CD14-positive monocyte (primary cell): ENCODE results near the gene CD93. TPM values are rescaled to one million over a fixed set of nuclear protein-coding genes. Genes with fewer than 3 reads are reported as not detected.
A peak's percentile ranks its signal among the peaks of the same experiment; 100 is the strongest.

Experiments used
- DNase-seq, 3 donors: peaks; one replicate each; pipeline ENCODE4 v3.0.0-alpha.2; 2011 to 2022
- H2AFZ ChIP-seq: 2 replicates; pipeline ENCODE4 v1.6.0; 2012; ENCODE audit warnings: mild to moderate bottlenecking, low read depth, low read length, inconsistent platforms; ENCODE audit not compliant: insufficient read depth, poor library complexity, severe bottlenecking
- H3K27ac ChIP-seq, 2 donors: 1 replicate in 1 of 2; 2 replicates in 1 of 2; pipeline ENCODE4 v1.5.1; 2012 to 2013; ENCODE audit warnings: low read length in 2 of 2, control low read depth in 1 of 2, inconsistent platforms in 1 of 2, low read depth in 1 of 2, mild to moderate bottlenecking in 1 of 2
- H3K27me3 ChIP-seq, 2 donors: one replicate each; pipeline versions ENCODE4 v1.6.0 to v1.6.1; 2011 to 2013; ENCODE audit warnings: low read length in 2 of 2; ENCODE audit not compliant: control insufficient read depth in 2 of 2, insufficient read depth in 2 of 2
- H3K36me3 ChIP-seq, 2 donors: replicated peaks in 1 of 2; 1 replicate in 1 of 2; 2 replicates in 1 of 2; pipeline versions ENCODE4 v1.5.1 to v1.6.1; 2012 to 2013; ENCODE audit warnings: low read length in 2 of 2, control low read depth in 1 of 2, inconsistent platforms in 1 of 2, mild to moderate bottlenecking in 1 of 2; ENCODE audit not compliant: insufficient read depth in 2 of 2, control insufficient read depth in 1 of 2
- H3K4me1 ChIP-seq, 2 donors: 1 replicate in 1 of 2; 2 replicates in 1 of 2; pipeline versions ENCODE4 v1.5.1 to v1.6.1; 2012 to 2013; ENCODE audit warnings: low read length in 2 of 2, control low read depth in 1 of 2, inconsistent platforms in 1 of 2, mild to moderate bottlenecking in 1 of 2, moderate library complexity in 1 of 2; ENCODE audit not compliant: insufficient read depth in 2 of 2, control insufficient read depth in 1 of 2
- H3K4me2 ChIP-seq: replicated peaks from 2 replicates; pipeline ENCODE3; 2012; ENCODE audit warnings: low read length, moderate library complexity, mild to moderate bottlenecking; ENCODE audit not compliant: poor library complexity, severe bottlenecking; ENCODE audit errors: extremely low read depth
- H3K4me3 ChIP-seq, 3 experiments: fragments of 200-600 bp in 1 of 3; sonication (generic) in 1 of 3; replicated peaks in 1 of 3; 1 replicate in 2 of 3; 2 replicates in 1 of 3; pipeline ENCODE4 v1.5.1; 2011 to 2013; ENCODE audit warnings: low read length in 3 of 3, mild to moderate bottlenecking in 3 of 3, control low read depth in 2 of 3, low read depth in 2 of 3, inconsistent platforms in 1 of 3, moderate library complexity in 1 of 3
- H3K79me2 ChIP-seq: 2 replicates; pipeline ENCODE4 v1.6.0; 2012; ENCODE audit warnings: mild to moderate bottlenecking, control low read depth, inconsistent platforms, low read length, moderate library complexity; ENCODE audit not compliant: insufficient read depth
- H3K9ac ChIP-seq: 2 replicates; pipeline ENCODE4 v1.6.0; 2017; ENCODE audit warnings: low read length, mild to moderate bottlenecking; ENCODE audit not compliant: insufficient read depth, poor library complexity, severe bottlenecking
- H3K9me3 ChIP-seq, 2 donors: replicated peaks in 1 of 2; 1 replicate in 1 of 2; 2 replicates in 1 of 2; pipeline versions ENCODE4 v1.5.1 to v1.6.1; 2012 to 2013; ENCODE audit warnings: low read length in 2 of 2, control low read depth in 1 of 2; ENCODE audit not compliant: control insufficient read depth in 1 of 2, insufficient read depth in 1 of 2
- H4K20me1 ChIP-seq: 2 replicates; pipeline ENCODE4 v1.6.0; 2012; ENCODE audit warnings: mild to moderate bottlenecking, low read length, control low read depth, moderate library complexity; ENCODE audit not compliant: insufficient read depth
- H3K27ac Mint-ChIP-seq, 7 donors: one replicate each; pipeline ENCODE4 v1.8.0; 2020; ENCODE audit warnings: mild to moderate bottlenecking in 7 of 7, mixed read lengths in 7 of 7, moderate library complexity in 6 of 7, inconsistent platforms in 2 of 7
- H3K27me3 Mint-ChIP-seq, 3 donors: one replicate each; pipeline ENCODE4 v1.8.0; 2021 to 2022; ENCODE audit warnings: low read depth in 3 of 3, mild to moderate bottlenecking in 3 of 3, mixed read lengths in 3 of 3, moderate library complexity in 3 of 3, inconsistent platforms in 1 of 3
- H3K36me3 Mint-ChIP-seq, 2 donors: one replicate each; pipeline ENCODE4 v1.8.0; 2020; ENCODE audit warnings: mixed read lengths in 2 of 2, inconsistent platforms in 1 of 2, mild to moderate bottlenecking in 1 of 2
- H3K4me1 Mint-ChIP-seq: one replicate; pipeline ENCODE4 v1.8.0; 2020; ENCODE audit warnings: mild to moderate bottlenecking, mixed read lengths
- H3K4me3 Mint-ChIP-seq, 2 donors: one replicate each; pipeline ENCODE4 v1.8.0; 2020; ENCODE audit warnings: mild to moderate bottlenecking in 2 of 2, mixed read lengths in 2 of 2, moderate library complexity in 1 of 2
- H3K9me3 Mint-ChIP-seq, 7 donors: one replicate each; pipeline ENCODE4 v1.8.0; 2020 to 2022; ENCODE audit warnings: mixed read lengths in 7 of 7, mild to moderate bottlenecking in 6 of 7, moderate library complexity in 6 of 7, inconsistent platforms in 2 of 7
- WGBS: methylation state at CpG from one replicate; pipeline ENCODE4 v1.1.5; 2013; ENCODE audit warnings: missing lambda C conversion rate; ENCODE audit not compliant: insufficient coverage; 5-methylcytosine and 5-hydroxymethylcytosine counted together
- intact Hi-C, 2 donors: fragments of 100-400 bp; cut with micrococcal nuclease; formaldehyde crosslinking; loops; one replicate each; pipeline versions ENCODE4 v1.15.0 to v1.15.1; 2023
- polyA plus RNA-seq, 3 donors: library from polyadenylated mRNA; depleted of rRNA in 1 of 3; unstranded in 2 of 3; stranded (reverse) in 1 of 3; fragments of 300-500 nt in 2 of 3; fragments of >200 nt in 1 of 3; fragmentation: Illumina TruSeq in 2 of 3; gene quantifications; 1 replicate in 2 of 3; 2 replicates in 1 of 3; pipeline ENCODE4 v1.2.3, GENCODE V29; 2012 to 2021
- TF ChIP-seq, protein P1 (sequence below): fragments of 200-600 bp; IDR thresholded peaks from one replicate; pipeline ENCODE4 v1.8.0; 2022; ENCODE audit warnings: antibody characterized with exemption, mild to moderate bottlenecking

CD93 gene
- polyA plus RNA-seq, 3 donors, result 26.0 to 170 (median 48.9) TPM

DNA sequence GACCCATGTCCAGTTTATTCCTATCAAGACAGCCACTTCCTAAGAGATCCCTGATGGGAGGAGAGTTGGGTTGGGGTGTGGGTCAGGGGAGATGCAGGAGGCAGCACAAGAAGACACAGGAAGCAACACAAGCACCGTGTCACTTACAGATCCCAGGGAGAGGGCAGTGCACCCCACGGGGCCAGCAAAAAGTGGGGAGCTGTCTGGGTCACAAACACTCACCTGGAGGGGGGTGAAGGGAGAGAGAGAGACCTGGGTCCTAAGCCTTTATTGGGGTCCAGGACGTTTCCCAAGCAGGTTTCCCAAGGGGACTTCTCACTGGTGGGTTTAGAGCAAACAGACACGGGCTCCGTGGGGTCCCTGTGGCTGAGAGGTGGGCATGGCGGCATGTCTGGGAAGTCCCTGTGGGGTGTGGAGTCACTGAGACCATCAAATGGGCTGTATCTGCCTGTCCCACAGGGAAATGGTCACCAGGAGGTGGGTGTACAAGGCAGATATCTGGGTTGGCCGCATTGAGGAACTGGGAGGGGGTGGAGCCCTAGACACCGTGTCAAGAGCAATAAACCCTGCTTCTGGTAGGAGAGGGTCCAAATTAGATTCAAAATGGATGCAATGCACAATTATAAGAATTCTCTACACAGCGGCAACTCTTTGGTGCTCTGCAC, 1.6 kb upstream of the CD93 start:
- peak overlapping the region; percentile 97 to 100 (median 98) for H3K27ac Mint-ChIP-seq

DNA sequence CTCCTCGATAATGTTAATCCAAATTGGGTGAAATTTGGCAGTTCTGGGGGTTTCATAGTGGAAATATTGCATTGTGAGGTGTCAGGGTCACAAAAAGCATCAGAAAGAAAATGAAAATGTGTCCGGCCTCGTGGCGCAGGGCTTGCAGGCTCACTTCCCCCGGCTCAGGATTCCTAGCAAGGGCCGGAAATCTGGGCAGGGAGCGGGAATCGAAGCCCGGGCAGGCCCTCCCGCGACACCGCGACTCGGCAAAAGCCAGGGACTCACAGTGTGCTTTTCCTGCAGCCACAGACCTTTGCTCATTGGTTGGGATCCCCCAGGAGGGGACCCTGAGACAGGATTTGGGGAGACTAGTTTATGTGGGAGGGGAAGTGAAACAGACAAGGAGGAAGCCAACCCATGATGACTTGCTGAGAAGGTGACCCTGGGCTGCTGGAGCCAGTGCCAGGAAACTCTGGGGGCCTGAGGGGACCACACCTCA, 847 bp upstream of the CD93 start:
- peak overlapping the region; percentile 94 to 97 for H3K4me3 Mint-ChIP-seq
- Histone ChIP-seq H3K27ac (peak overlapping the region; percentile 96 to 97), H3K4me3 (peak overlapping the region; percentile 31 to 88 (median 64)), H2AFZ (no peak overlapping the region), H3K4me2 (peak overlapping the region; percentile 95), H3K27me3 (no peaks in the 10 kb centered on the region), H3K36me3 (peaks cover 0 to 9% of the 10 kb centered on the region in 2 donors), H3K4me1 (peaks cover 56 to 78% of the 10 kb centered on the region in 2 donors), H3K9ac (peak overlapping the region; percentile 94), H3K79me2 (peaks cover 48% of the 10 kb centered on the region), H3K9me3 (no peaks in the 10 kb centered on the region), H4K20me1 (peaks cover 22% of the 10 kb centered on the region)
- H3K36me3 Mint-ChIP-seq, result peaks cover 28% of the 10 kb centered on the region in 2 donors
- 6% methylated on average over 14 of the region's 14 CpGs for WGBS
- H3K27me3 Mint-ChIP-seq, result peaks cover 0 to 7% (median 0%) of the 10 kb centered on the region in 3 donors
- TF ChIP-seq, protein P1, sequence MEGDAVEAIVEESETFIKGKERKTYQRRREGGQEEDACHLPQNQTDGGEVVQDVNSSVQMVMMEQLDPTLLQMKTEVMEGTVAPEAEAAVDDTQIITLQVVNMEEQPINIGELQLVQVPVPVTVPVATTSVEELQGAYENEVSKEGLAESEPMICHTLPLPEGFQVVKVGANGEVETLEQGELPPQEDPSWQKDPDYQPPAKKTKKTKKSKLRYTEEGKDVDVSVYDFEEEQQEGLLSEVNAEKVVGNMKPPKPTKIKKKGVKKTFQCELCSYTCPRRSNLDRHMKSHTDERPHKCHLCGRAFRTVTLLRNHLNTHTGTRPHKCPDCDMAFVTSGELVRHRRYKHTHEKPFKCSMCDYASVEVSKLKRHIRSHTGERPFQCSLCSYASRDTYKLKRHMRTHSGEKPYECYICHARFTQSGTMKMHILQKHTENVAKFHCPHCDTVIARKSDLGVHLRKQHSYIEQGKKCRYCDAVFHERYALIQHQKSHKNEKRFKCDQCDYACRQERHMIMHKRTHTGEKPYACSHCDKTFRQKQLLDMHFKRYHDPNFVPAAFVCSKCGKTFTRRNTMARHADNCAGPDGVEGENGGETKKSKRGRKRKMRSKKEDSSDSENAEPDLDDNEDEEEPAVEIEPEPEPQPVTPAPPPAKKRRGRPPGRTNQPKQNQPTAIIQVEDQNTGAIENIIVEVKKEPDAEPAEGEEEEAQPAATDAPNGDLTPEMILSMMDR, result no peak
- peaks cover 55% of the 10 kb centered on the region for H3K4me1 Mint-ChIP-seq
- H3K27ac Mint-ChIP-seq, result peak overlapping the region; percentile 97 to 100 (median 98)
- no peaks in the 10 kb centered on the region for H3K9me3 Mint-ChIP-seq
- peak; percentile 84 to 90 (median 85) for DNase-seq
- intact Hi-C loops, result loop anchor here (5.0 to 10.0 kb wide), 5 partner anchors 35 to 148 kb away; no protein-coding TSS in a partner anchor

More for the DNA sequence above, 1.6 kb upstream of the CD93 start:
- TF ChIP-seq, protein P1, result peak; percentile 18
- H3K79me2 ChIP-seq, result peaks cover 41% of the 10 kb centered on the region
- no peak overlapping the region for H2AFZ ChIP-seq
- intact Hi-C loops, result loop anchor here (5.0 to 10.0 kb wide), 5 partner anchors 35 to 147 kb away; no protein-coding TSS in a partner anchor
- H3K4me3 ChIP-seq, result peak overlapping the region in 1 of 3 experiments; percentile 88
- Mint-ChIP-seq H3K27me3 (peaks cover 0 to 7% (median 0%) of the 10 kb centered on the region in 3 donors), H3K9me3 (no peaks in the 10 kb centered on the region), H3K4me3 (peak overlapping the region; percentile 94 to 97), H3K36me3 (peaks cover 20% of the 10 kb centered on the region in 2 donors), H3K4me1 (peaks cover 48% of the 10 kb centered on the region)
- H4K20me1 ChIP-seq, result peaks cover 22% of the 10 kb centered on the region
- peak overlapping the region; percentile 96 to 97 for H3K27ac ChIP-seq
- peak; percentile 69 to 74 (median 74) for DNase-seq
- peak overlapping the region; percentile 94 for H3K9ac ChIP-seq
- no peaks in the 10 kb centered on the region for H3K27me3 ChIP-seq
- 70% methylated on average over 4 of the region's 9 CpGs for WGBS
- peaks cover 49 to 71% of the 10 kb centered on the region in 2 donors for H3K4me1 ChIP-seq
- H3K36me3 ChIP-seq, result peaks cover 0 to 2% of the 10 kb centered on the region in 2 donors
- H3K9me3 ChIP-seq, result no peaks in the 10 kb centered on the region
- H3K4me2 ChIP-seq, result peak overlapping the region; percentile 95
